Stimulated activated naive CD8-positive, alpha-beta T cell treated with anti-CD3 and anti-CD28 coated beads, Interleukin-15, Interleukin-2, amounts not matched to agents 100 ng/mL and 50 ng/mL, for 24 hours (primary cell): ENCODE data around the gene ARNT2.

Experiments
- H3K27ac Mint-ChIP-seq: one replicate; pipeline ENCODE4 v1.8.0; 2021; ENCODE audit warnings: mild to moderate bottlenecking, mixed read lengths
- H3K27me3 Mint-ChIP-seq: one replicate; pipeline ENCODE4 v1.8.0; 2021; ENCODE audit warnings: mixed read lengths
- H3K36me3 Mint-ChIP-seq: one replicate; pipeline ENCODE4 v1.8.0; 2021; ENCODE audit warnings: low read depth, mixed read lengths
- H3K4me1 Mint-ChIP-seq: one replicate; pipeline ENCODE4 v1.8.0; 2021; ENCODE audit warnings: low read depth, mixed read lengths
- H3K4me3 Mint-ChIP-seq: one replicate; pipeline ENCODE4 v1.8.0; 2021; ENCODE audit warnings: mild to moderate bottlenecking, mixed read lengths
- H3K9me3 Mint-ChIP-seq: one replicate; pipeline ENCODE4 v1.8.0; 2021; ENCODE audit warnings: mixed read lengths

ARNT2 gene

DNA sequence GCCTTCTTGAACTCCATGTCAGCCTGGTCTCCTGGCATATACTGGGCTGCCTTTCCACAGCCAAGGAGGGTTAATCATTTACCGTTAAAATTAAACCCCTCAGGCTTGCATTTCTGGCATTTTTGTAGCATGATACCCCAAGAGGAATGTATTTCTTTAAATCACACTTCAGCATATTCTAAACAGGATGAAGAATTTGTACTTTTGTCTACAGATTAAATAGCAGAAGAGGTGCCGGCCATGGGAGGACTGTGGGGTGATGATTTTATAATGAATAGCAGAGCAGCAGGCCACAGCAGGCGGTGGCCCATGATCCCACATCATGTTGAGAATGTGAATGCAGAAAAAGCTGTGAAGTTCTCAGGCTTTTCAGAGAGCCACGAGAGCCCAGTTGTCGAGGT lies 90.2 kb downstream of the ARNT2 start:
- no peaks in the 10 kb centered on the region for H3K4me1 Mint-ChIP-seq
- no peak overlapping the region for H3K4me3 Mint-ChIP-seq
- H3K27me3 Mint-ChIP-seq: peaks cover 10% of the 10 kb centered on the region
- no peaks in the 10 kb centered on the region for H3K9me3 Mint-ChIP-seq
- no peaks in the 10 kb centered on the region for H3K36me3 Mint-ChIP-seq
- H3K27ac Mint-ChIP-seq: no peak overlapping the region

DNA sequence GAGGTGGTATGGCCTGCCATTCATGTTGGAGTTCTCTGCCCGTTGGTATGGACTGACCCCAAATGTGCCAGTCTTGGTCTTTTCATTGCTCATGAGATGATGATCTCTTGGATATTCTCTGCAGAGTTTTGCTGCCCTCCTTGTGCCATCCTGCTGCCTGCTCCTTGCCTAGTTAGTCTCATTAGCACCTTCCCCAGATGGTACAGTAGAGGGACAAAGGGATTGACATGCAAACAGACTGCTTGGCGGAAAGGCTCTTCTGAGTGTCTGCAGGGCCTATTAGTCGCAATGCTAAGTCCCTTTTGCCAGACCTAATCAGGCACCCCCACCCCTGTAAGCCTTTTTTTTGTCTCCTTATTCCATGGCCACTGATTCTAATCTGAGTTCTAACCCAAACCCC lies 90.6 kb downstream of the ARNT2 start:
- H3K36me3 Mint-ChIP-seq: no peaks in the 10 kb centered on the region
- H3K9me3 Mint-ChIP-seq: no peaks in the 10 kb centered on the region
- no peak overlapping the region for H3K27ac Mint-ChIP-seq
- no peaks in the 10 kb centered on the region for H3K4me1 Mint-ChIP-seq
- peaks cover 10% of the 10 kb centered on the region for H3K27me3 Mint-ChIP-seq
- no peak overlapping the region for H3K4me3 Mint-ChIP-seq

DNA sequence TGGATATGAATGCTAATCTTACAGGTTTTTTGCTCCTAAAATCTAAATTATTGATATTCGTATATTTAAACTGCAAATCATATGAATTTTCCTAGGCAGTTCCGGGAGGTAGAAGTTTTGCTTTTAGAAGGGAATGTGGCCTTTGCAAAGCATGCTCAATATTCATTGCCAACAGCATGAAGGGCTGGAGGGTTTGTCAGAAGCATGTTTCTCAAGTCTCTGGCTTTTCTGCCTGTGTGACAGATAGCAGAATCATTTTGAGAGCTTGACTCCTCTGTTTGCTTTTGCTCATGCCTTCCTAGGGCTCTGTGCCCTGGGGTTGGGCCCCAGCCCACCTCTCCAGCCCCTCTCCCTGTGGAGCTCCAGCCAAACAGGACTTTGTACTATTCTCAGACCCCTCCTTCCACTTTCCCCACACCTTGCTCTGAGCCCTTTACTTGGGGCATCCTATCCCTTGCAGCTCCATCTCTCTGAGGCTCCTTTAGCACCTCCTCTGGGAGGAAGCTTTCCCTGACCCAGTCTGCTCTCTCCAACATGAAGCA lies 91.3 kb downstream of the ARNT2 start:
- Mint-ChIP-seq H3K4me3 (no peak overlapping the region), H3K9me3 (no peaks in the 10 kb centered on the region), H3K27me3 (peaks cover 10% of the 10 kb centered on the region), H3K36me3 (no peaks in the 10 kb centered on the region), H3K27ac (no peak overlapping the region), H3K4me1 (no peaks in the 10 kb centered on the region)

DNA sequence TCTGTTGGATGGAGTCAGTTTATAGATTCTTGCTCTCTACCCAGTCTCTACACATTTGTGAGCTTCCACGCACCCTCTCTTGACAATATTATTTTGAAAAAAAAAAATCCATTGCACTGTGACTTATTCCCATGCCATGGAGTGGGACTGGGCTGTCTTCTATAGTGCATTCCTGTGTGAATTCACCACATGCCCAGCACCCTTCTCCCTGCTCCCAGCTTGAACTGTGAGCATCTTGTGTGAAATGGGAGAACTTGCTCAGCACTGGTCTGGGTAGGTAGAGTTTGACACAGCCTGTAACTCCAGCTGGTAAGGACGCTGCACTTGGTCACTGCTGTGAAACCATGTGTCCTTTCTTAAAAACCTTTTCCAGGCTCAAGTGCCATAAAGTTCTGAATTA lies 91.9 kb downstream of the ARNT2 start:
- Mint-ChIP-seq H3K27ac (no peak overlapping the region), H3K36me3 (no peaks in the 10 kb centered on the region), H3K4me3 (no peak overlapping the region), H3K27me3 (peaks cover 10% of the 10 kb centered on the region), H3K4me1 (no peaks in the 10 kb centered on the region), H3K9me3 (no peaks in the 10 kb centered on the region)

DNA sequence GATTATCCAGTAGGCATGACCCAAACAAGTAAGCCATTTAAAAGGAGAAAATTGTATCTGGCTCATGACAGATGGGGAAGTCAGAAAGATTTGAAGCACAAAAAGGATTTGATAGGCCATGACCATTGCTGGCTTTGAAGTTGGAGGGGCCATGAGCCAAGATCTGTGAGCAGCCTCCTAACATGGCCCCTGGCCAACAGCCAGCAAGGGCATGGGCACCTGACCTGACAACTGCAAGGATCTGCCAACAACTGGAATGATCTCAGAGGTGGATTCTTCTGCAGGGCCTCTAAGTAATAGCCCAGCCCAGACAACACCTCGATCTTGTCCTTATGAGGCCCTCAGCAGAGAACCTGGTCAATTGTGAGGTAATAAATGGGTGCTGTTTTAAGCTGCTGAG lies 93.0 kb downstream of the ARNT2 start:
- no peak overlapping the region for H3K27ac Mint-ChIP-seq
- no peak overlapping the region for H3K4me3 Mint-ChIP-seq
- no peaks in the 10 kb centered on the region for H3K4me1 Mint-ChIP-seq
- peaks cover 11% of the 10 kb centered on the region for H3K27me3 Mint-ChIP-seq
- H3K9me3 Mint-ChIP-seq: no peaks in the 10 kb centered on the region
- H3K36me3 Mint-ChIP-seq: no peaks in the 10 kb centered on the region

DNA sequence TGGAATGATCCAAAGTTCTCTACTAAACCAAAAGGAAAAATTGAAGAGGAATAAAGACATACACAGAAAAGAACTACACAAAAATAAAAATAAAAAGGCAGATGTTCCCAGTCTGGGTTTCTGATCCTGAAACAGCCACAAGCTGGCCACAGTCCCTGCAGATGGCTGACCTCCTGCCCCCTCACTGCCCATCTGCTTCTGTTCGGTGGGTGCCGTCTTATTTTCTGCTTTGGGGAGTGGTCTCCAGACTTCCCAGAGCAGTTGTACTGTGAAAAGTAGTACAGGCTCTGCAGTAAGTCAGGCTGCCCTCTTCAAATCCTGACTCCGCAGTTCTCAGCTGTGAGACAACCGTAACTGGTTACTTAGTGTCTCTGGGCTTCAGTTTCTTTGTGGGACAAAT lies 94.5 kb downstream of the ARNT2 start:
- Mint-ChIP-seq H3K27ac (no peak overlapping the region), H3K9me3 (no peaks in the 10 kb centered on the region), H3K4me3 (no peak overlapping the region), H3K4me1 (no peaks in the 10 kb centered on the region), H3K27me3 (peaks cover 12% of the 10 kb centered on the region), H3K36me3 (no peaks in the 10 kb centered on the region)

DNA sequence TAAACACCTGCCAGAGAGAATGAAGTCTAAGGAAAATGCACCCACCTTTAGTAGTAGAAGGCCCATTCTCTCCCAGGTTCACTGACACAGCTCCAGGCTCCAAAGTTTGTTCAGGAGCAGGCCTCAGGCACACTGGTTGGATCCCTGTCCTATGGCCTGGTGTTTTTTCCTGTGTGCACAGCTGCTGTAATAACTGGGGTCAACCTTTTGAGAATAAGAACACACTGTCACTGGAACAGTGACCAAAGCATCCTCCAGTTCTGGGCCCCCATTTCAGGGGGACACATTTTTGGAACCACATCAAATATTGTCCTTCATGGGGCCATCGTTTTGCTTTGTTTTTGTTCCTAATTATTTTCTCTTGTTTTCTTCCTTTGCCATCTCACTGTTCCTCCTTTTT lies 95.8 kb downstream of the ARNT2 start:
- peaks cover 12% of the 10 kb centered on the region for H3K27me3 Mint-ChIP-seq
- no peaks in the 10 kb centered on the region for H3K36me3 Mint-ChIP-seq
- H3K27ac Mint-ChIP-seq: no peak overlapping the region
- no peak overlapping the region for H3K4me3 Mint-ChIP-seq
- H3K9me3 Mint-ChIP-seq: no peaks in the 10 kb centered on the region
- no peaks in the 10 kb centered on the region for H3K4me1 Mint-ChIP-seq

DNA sequence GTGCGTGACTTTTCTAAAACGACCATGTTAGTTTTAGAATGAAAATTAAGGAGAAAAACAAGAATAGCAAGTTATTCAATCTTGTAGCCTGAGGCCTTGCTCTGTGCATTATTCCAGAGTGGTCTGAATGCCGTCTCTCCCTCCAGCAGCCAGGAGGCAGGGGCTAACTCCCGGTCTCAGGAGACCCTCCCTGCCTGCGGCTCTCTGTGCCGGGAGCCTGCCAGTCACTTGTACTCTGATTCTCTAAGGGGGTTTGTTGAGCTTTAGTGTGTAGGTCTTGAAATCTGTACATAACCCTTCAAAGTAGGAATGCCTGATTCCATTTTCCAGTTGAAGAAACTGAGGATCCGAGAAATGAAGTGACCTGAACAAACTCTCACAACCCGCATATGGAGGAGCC lies 97.3 kb downstream of the ARNT2 start:
- Mint-ChIP-seq H3K4me1 (no peaks in the 10 kb centered on the region), H3K4me3 (no peak overlapping the region), H3K27ac (no peak overlapping the region), H3K36me3 (no peaks in the 10 kb centered on the region), H3K27me3 (peaks cover 8% of the 10 kb centered on the region), H3K9me3 (no peaks in the 10 kb centered on the region)

DNA sequence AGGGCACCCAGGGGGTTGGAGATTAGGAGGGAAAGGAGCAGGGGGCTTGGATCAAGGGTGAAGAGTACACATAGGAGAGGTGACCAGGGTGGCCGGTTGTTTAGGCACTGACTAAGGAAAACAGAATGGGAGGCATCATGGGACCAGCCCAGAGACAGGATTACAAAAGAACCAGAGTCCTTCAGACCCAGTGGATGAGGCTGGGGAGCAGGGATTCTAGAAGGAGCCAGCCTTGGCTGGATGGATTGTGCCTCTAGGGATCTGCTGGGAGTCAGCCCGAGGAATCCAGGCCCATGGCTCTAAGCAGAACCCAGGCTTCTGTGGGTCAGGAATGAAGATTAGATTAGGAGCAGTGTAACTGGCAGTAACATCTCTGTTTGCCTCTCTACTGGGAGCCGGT lies 98.6 kb downstream of the ARNT2 start:
- Mint-ChIP-seq H3K4me1 (no peaks in the 10 kb centered on the region), H3K9me3 (no peaks in the 10 kb centered on the region), H3K27ac (no peak overlapping the region), H3K36me3 (no peaks in the 10 kb centered on the region), H3K27me3 (peaks cover 8% of the 10 kb centered on the region), H3K4me3 (no peak overlapping the region)

DNA sequence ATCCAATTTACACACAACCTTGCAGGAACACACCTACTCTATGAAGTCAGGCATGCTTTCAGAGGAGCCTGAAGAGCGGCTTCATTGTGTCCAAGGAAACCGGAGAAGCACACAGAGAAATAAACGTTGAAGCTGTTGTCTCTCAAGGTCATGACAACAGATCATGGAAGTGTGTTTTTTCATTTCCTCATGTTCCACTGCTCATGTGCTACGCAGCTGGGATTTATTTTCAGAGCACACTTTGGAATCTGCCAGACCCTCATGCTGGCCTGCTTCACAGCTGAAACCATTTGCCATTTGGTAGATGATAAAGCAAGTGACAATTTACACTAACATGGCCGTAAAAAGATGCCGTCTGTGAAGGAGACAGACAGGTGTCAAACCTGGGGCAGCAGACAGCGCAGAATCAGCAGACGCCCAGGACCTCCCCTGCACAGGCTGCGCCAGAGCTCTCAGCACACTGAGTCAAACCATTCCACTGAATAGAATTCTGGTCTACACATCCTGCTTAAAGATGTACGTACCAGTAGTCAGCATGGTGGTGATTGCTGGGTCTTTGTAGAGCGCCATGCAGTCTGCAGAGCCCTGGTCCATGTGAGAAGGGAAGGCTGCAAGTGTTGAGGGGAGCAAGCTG lies 99.3 kb downstream of the ARNT2 start:
- Mint-ChIP-seq H3K9me3 (no peaks in the 10 kb centered on the region), H3K4me1 (no peaks in the 10 kb centered on the region), H3K36me3 (no peaks in the 10 kb centered on the region), H3K27ac (no peak overlapping the region), H3K27me3 (peaks cover 6% of the 10 kb centered on the region), H3K4me3 (no peak overlapping the region)

DNA sequence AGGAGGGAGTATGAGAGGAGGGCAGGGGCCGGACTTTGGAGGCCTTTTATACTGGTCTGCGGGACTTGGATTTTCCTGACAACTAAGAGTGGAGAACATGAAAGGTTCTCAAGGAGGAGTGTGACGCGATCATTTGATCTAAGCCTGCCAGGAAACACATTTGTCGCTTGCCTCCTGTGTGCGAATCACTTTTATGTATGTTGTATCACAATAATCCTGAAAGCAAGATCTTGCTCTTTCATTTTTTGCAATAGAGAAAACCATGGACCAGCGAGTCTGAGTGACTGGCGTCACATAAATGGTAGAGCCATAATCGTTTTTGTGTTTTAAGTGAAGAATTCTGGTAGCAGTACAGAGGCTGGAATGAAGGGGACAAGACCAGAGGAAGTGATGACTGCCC lies 100.7 kb downstream of the ARNT2 start:
- Mint-ChIP-seq H3K27ac (no peak overlapping the region), H3K4me3 (no peak overlapping the region), H3K27me3 (peaks cover 5% of the 10 kb centered on the region), H3K4me1 (peaks cover 7% of the 10 kb centered on the region), H3K9me3 (peaks cover 6% of the 10 kb centered on the region), H3K36me3 (no peaks in the 10 kb centered on the region)

DNA sequence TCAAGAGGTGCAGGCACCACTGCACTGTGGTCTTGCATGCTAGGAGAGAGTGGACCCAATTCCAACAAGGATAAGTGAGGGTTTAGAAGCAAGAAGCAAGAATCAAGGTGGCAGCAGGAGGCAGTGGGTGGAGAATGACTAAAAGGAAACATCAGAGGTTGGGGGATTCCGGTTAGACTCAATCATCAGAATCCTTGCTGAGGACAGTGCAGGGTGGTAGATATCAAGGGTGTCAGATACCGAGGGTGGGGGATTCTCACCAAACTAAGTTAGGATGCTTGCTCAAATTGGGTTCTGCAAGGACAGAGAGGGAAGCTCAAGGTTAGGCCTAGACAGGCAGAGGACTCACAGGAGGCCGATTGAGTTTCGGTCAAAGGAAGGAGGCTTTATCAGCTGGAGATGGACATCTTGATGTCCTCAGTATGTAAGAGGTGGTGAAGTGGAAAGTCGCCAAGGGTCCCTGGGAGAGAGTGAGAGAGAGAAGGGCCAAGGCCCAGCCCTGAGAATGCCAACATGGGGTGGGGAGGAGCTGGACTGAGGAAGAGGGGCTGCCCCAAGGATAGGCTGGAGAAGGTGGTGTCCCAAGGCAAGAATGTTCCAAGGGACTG lies 102.2 kb downstream of the ARNT2 start:
- H3K9me3 Mint-ChIP-seq: peaks cover 8% of the 10 kb centered on the region

DNA sequence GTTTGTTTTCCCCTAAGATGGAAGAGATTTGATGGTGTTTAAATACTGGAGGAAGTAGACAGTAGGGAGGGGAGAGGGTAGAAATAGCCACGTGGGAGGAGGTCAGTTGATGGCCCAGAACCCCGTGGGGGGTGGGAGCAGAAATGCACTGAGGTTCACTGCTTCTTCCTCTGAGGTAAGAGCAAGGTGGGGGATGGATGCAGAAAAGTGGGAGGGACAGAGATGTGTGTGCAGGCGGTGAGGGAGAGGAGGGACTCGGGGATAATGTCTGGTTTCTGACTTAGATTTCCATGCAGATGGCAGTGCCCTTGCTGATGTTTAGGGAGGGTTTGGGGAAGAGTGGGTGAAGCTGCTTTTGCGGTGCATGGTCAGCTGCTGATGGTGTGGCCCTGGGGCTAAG lies 102.9 kb downstream of the ARNT2 start:
- no peak overlapping the region for H3K4me3 Mint-ChIP-seq
- H3K27ac Mint-ChIP-seq: no peak overlapping the region
- peaks cover 4% of the 10 kb centered on the region for H3K27me3 Mint-ChIP-seq
- peaks cover 13% of the 10 kb centered on the region for H3K4me1 Mint-ChIP-seq
- H3K9me3 Mint-ChIP-seq: peaks cover 8% of the 10 kb centered on the region
- H3K36me3 Mint-ChIP-seq: no peaks in the 10 kb centered on the region

More for the DNA sequence above, 102.2 kb downstream of the ARNT2 start:
- H3K27ac Mint-ChIP-seq: no peak overlapping the region
- no peak overlapping the region for H3K4me3 Mint-ChIP-seq
- no peaks in the 10 kb centered on the region for H3K36me3 Mint-ChIP-seq
- peaks cover 5% of the 10 kb centered on the region for H3K27me3 Mint-ChIP-seq
- H3K4me1 Mint-ChIP-seq: peaks cover 13% of the 10 kb centered on the region

DNA sequence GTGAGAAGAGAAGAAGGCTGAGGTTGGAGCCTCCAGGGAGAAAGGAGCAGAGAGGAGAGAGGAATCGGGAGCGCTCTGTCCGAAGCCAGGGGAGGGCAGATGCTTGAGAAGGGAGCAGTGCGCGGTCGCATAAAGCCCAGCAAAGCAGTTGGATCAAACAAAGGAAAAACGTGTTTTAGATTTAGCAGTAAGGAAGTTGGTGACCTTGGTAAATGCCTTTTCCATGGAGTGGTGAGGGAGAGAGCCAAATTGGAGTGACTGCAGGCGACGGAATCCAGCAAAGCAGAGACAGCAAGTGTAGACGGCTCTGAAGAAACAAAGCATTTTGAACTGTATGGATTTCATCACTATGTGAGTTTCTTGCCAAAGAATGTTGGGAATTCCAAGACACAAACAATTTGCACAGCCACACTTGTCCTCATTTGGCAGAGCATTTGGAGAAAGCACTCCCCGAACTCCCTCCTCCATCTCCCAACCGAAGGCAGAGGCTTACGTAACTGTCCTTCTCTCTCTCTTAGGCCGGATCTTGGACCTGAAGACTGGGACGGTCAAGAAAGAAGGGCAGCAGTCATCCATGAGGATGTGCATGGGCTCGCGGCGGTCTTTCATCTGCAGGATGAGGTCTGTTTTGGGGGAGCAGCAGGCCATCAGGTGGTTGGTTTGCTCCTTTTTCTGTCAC lies 103.6 kb downstream of the ARNT2 start:
- peaks cover 13% of the 10 kb centered on the region for H3K4me1 Mint-ChIP-seq
- no peaks in the 10 kb centered on the region for H3K27me3 Mint-ChIP-seq
- H3K36me3 Mint-ChIP-seq: no peaks in the 10 kb centered on the region

DNA sequence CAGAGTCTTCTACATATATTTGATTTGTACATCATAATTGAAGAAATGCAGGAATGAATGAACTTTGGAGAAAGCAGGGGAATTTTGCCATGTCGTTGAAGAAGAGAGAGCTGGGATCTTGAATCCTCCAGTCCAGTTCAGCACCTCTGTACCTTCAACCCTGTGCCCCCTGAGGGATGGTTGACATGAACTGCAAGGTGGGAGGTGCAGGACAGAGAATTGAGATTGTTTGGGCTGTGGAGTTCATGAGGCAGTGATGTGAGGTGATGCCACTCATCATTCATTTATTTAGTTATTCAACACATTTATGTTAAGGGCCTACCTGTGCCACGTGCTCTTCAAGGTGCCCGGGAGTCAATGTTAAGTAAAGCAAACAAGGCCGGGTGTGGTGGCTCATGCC lies 104.6 kb downstream of the ARNT2 start:
- H3K4me1 Mint-ChIP-seq: peaks cover 13% of the 10 kb centered on the region
- H3K27me3 Mint-ChIP-seq: no peaks in the 10 kb centered on the region
- peaks cover 8% of the 10 kb centered on the region for H3K9me3 Mint-ChIP-seq
- H3K27ac Mint-ChIP-seq: no peak overlapping the region
- H3K36me3 Mint-ChIP-seq: no peaks in the 10 kb centered on the region
- no peak overlapping the region for H3K4me3 Mint-ChIP-seq

More for the DNA sequence above, 103.6 kb downstream of the ARNT2 start:
- H3K9me3 Mint-ChIP-seq: peaks cover 8% of the 10 kb centered on the region
- H3K27ac Mint-ChIP-seq: no peak overlapping the region
- no peak overlapping the region for H3K4me3 Mint-ChIP-seq
